Measurements from ENCODE around the gene BRMS1L.

- no peak for TF ChIP-seq CBFB (CRISPR knock-in tag; IDR thresholded peaks at IDR 0.05)
- TF ChIP-seq ETV5 (CRISPR knock-in tag; IDR thresholded peaks at IDR 0.05; ENCODE audit: low read depth): no peak
- TF ChIP-seq ZNF165 (CRISPR knock-in tag; IDR thresholded peaks at IDR 0.05; ENCODE audit: borderline replicate concordance): no peak
- TF ChIP-seq, protein P1, sequence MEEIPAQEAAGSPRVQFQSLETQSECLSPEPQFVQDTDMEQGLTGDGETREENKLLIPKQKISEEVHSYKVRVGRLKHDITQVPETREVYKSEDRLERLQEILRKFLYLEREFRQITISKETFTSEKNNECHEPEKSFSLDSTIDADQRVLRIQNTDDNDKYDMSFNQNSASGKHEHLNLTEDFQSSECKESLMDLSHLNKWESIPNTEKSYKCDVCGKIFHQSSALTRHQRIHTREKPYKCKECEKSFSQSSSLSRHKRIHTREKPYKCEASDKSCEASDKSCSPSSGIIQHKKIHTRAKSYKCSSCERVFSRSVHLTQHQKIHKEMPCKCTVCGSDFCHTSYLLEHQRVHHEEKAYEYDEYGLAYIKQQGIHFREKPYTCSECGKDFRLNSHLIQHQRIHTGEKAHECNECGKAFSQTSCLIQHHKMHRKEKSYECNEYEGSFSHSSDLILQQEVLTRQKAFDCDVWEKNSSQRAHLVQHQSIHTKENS (CRISPR knock-in tag; IDR thresholded peaks at IDR 0.05): no peak
- TF ChIP-seq RFX5 (IDR thresholded peaks at IDR 0.05; ENCODE audit: low read depth, low read length): no peak
- no peak for TF ChIP-seq SMC3 (conservative IDR thresholded peaks at IDR 0.05; ENCODE audit: insufficient read depth, low read depth, low read length)
- TF ChIP-seq, protein P2, sequence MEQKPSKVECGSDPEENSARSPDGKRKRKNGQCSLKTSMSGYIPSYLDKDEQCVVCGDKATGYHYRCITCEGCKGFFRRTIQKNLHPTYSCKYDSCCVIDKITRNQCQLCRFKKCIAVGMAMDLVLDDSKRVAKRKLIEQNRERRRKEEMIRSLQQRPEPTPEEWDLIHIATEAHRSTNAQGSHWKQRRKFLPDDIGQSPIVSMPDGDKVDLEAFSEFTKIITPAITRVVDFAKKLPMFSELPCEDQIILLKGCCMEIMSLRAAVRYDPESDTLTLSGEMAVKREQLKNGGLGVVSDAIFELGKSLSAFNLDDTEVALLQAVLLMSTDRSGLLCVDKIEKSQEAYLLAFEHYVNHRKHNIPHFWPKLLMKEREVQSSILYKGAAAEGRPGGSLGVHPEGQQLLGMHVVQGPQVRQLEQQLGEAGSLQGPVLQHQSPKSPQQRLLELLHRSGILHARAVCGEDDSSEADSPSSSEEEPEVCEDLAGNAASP (IDR thresholded peaks at IDR 0.05): no peak
These were observed 36.5 kb upstream of the BRMS1L start for GRCh38 chr14:35789651-35790050.

Data from K562 (cell line).